GM19467 (cell line): ENCODE results near the gene KIF1A.

Experiments
- ATAC-seq: cut with Tn5 transposase; IDR thresholded peaks from one replicate; pipeline ENCODE4 v1.9.1; 2021; ENCODE audit warnings: mild to moderate bottlenecking, moderate library complexity; ENCODE audit not compliant: unreplicated experiment

The KIF1A gene

DNA sequence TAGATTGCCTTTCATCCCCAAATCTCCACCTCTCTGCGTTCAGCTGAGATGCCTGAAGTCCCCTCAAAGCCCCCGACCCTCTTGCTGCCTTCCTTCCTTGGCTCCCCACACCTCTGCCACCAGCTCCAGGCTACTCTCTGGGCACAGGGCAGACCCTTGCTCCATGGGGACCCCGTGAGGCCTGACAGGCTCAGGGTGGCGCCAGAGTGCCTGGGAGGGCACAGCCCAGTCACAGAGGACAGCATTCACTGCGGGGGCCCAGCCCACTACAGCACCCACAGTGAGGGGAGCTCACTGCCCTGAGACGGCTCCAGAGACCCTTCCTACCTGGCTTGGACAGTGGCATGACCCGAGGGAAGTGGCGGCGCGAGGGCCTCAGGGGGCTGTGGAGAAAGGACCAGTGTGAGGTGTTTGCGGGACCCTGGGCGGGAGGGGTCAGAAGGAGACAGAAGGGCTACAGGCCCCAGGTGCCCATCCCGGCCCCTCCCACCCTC is 77.4 kb downstream of the KIF1A start:
- ATAC-seq: no peak

GRCh38 chr2:240741091-240741490 is 78.9 kb downstream of the KIF1A start:
- ATAC-seq: no peak

GRCh38 chr2:240739797-240740196 is 80.2 kb downstream of the KIF1A start:
- ATAC-seq: no peak

GRCh38 chr2:240737958-240738357 is 82.1 kb downstream of the KIF1A start:
- no peak for ATAC-seq

DNA sequence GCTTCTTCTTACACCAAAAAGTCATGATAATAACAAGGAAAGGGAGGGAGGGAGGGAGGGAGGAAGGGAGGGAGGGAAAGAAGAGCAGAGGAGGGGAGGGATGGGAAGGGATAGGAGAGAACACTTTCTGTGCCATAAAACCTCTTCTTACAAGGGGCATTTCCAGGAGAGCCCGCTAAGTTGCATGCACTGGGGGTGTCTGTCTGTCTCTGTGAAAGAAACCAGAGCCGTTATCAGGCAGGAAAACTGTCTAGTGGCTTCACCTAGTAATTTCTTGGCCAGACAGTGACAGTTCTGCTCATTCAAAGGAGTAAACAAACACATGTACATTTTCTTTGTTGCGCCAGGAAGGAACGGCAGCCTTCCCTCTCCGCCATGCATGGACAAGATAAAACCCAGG is 82.5 kb downstream of the KIF1A start:
- no peak for ATAC-seq

DNA sequence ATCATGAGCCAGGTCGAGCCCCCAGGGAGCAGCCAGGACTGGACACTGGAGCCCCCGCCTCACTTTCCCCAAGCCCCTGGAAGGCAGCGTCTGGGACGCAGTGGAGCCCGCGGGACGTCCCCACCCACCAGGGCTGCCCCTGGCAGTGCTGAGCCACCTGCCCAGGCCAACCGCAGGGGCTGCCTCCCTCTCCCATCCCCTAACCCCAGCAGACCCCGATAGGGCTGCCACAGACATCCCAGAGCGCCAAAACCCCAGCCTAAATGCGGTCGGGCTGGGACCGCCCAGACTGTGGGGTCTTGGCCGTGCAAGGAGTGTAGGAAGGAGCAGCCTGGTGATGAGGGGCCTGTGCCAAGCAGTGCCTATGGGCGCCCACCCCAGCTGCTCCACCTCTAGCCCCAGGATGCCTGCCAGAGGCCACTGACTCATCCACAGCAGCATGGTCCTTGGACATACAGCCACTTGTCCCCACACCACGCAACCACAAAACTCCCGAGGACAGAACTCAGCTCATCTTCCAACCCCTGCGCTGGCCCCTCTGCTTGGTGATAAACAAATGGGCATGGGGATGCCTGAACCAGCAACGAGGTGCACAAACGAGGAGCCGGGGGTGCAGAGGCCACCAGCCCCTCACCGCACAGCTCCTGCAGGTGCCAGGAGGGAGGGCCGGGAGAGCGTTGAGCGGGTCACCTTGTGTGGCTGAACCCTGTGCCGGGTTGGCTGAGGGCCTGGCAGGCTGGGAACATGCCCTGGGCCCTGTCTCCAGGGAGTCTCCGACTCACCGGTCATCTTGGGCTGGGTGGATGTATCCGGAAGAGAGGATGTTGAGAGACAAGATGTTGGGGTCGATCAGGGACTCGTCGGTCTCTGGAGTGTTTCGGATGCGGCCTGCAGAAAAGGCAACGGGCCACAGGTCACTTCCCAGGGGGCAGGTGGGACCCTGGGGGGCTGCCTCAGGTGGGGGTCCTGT is 83.5 kb downstream of the KIF1A start:
- no peak for ATAC-seq

- no peak for ATAC-seq
Observed at GRCh38 chr2:240735476-240735875, 84.5 kb downstream of the KIF1A start.

DNA sequence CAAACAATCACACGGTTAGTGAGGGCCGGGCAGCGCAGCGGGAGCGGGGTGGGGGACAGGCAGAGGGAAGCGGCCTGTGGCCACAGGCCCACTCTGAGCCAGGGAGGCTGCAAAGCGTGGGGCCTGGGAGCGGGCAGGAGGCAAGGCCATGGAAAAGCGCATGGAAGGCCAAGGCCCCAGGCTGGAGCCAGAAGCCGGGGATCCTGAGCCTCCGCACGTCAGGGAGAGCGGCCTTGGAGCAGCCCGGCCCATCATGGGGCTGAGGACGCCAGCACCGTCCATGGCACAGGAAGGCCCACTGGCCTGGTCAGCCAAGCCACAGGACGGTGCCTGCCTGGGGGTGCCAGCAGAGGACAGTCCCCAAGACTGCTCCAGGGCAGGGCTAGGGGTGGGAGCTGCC is 85.3 kb downstream of the KIF1A start:
- ATAC-seq: no peak

- no peak for ATAC-seq
Observed at GRCh38 chr2:240733803-240734495, 86.1 kb downstream of the KIF1A start.

DNA sequence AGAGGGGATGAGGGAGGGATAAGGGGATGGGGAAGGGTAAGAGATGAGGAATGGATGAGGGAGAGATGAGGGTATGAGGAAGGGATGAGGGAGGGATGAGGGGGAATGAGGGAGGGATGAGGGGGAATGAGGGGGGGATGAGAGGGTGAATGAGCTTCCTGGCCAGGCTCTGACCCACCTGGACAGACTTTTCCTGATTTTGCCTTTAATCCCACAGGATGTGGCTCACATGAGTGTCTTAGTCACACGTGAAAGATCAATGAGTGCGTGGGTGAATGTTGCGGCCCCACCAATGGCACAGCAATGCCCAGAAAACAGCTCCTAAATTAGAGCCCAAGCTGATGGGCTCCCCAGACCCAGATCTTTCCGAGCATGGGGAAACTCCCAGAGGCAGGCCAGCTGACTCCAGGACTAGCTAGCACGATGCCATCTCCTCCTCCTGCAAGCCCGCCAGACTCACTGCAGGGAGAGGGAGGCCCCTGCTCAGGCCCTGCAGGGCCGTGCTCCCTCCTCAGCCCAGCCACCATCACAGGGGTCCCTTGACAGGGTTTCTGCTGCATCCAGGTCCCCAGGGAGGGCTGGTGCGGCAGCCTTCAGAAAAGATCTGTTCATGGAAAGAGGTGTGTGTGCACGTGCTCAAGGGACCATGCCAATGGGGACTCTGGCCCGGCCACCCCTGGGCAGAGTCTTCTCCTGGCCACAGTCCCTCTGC is 87.0 kb downstream of the KIF1A start:
- ATAC-seq: no peak

DNA sequence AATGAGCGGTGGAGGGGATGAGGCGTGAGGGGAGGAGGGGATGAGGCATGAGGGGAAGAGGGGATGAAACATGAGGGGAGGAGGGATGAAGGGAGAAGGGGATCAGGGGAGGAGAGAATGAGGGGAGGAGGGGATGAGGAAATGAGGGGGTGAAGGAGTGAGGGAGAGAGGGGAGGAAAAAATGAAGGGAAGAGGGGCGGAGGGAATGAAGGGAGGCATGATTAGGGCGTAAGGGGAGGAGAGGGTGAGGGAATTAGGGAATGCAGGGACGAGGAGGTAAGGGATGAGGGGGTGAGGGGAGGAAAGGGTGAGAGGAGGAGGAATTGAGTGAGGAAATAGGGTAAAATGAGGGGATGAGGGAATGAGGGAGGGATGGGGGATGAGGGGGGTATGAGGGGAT is 87.8 kb downstream of the KIF1A start:
- ATAC-seq: no peak

- ATAC-seq: no peak
Observed at GRCh38 chr2:240731178-240731545, 88.9 kb downstream of the KIF1A start.

- no peak for ATAC-seq
Observed at GRCh38 chr2:240730501-240731177, 89.4 kb downstream of the KIF1A start.

DNA sequence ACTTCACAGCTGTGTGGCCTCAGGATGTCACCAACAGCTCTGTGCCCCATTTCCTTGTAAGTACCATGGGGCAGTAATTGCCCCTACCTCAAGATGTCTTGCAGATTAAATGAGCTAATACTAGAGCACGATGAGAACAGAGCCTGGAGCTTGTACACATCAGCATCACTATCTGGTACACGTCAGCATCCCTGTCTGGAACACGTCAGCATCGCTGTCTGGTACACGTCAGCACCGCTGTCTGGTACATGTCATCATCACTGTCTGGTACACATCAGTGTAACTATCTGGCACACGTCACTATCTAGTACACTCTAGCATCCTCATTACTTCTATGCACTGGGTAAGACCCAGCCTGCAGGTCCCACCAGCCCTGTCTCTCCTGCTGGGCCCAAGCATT is 91.2 kb downstream of the KIF1A start:
- no peak for ATAC-seq

- ATAC-seq: no peak
Observed at GRCh38 chr2:240728361-240728760, 91.7 kb downstream of the KIF1A start.

- no peak for ATAC-seq
Observed at GRCh38 chr2:240727913-240728312, 92.1 kb downstream of the KIF1A start.

GRCh38 chr2:240727439-240727838 is 92.6 kb downstream of the KIF1A start:
- ATAC-seq: no peak

DNA sequence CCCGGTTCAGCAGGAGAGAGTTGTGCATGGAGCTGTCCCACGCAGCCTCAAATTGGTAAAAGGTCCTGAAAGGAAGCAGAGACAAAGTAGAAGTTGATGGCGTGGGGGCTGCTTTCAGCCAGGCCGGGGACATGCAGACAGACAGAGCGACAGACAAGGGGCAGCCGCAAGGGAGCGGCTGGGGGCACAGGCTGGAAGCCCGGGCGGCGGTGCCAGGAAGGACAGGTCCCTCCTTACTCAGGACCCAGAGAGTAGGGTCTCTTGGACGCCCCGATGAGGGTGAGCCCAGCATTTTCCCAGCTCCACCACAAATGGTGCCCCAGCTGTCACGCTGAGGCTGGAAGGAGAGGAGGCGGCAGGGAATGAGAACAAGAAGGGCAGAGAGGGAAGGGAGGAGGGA is 93.1 kb downstream of the KIF1A start:
- ATAC-seq: no peak

- ATAC-seq: no peak
Observed at GRCh38 chr2:240725671-240726070, 94.3 kb downstream of the KIF1A start.

- ATAC-seq: no peak
Observed at GRCh38 chr2:240725266-240725665, 94.8 kb downstream of the KIF1A start.

DNA sequence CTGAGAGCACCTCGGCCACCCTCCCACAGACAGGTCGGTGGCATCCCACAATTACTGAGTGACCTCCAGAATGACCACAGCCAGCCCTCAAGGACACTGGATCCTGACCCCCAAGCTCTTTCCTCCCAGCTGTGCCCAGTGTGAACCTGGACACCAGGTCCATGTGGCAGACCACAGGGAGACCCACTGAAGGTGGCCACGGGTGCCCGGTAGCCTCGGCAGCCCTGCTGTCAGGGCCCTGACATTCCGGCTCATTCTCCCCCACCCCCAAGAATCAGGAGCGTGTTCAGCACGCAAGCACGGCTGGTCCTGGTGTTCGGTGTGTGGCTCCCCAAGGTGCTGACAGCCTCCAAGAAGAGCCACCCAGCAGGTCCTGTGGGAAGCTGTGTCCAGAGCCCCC is 95.6 kb downstream of the KIF1A start:
- no peak for ATAC-seq
